Stomach smooth muscle (tissue), 2 donors: ENCODE measurements around the gene CALB2.

Source experiments
- H3K27ac ChIP-seq: one replicate; pipeline ENCODE4 v1.7.0; 2013; ENCODE audit warnings: mild to moderate bottlenecking, low read length, inconsistent platforms
- H3K27me3 ChIP-seq, 2 donors: one replicate each; pipeline ENCODE4 v1.7.0; 2013; ENCODE audit warnings: low read length in 2 of 2; ENCODE audit not compliant: insufficient read depth in 2 of 2, control insufficient read depth in 1 of 2
- H3K36me3 ChIP-seq, 2 donors: one replicate each; pipeline ENCODE4 v1.7.0; 2013; ENCODE audit warnings: low read length in 2 of 2; ENCODE audit not compliant: control insufficient read depth in 2 of 2, insufficient read depth in 2 of 2
- H3K4me1 ChIP-seq: one replicate; pipeline ENCODE4 v1.7.0; 2013; ENCODE audit warnings: low read length; ENCODE audit not compliant: control insufficient read depth, insufficient read depth
- H3K4me3 ChIP-seq, 2 donors: one replicate each; pipeline ENCODE4 v1.7.0; 2013; ENCODE audit warnings: low read length in 2 of 2
- H3K9ac ChIP-seq, 2 donors: one replicate each; pipeline ENCODE4 v1.7.0; 2013; ENCODE audit warnings: low read length in 2 of 2, mild to moderate bottlenecking in 1 of 2
- H3K9me3 ChIP-seq, 2 donors: one replicate each; pipeline ENCODE4 v1.7.0; 2013; ENCODE audit warnings: low read length in 2 of 2; ENCODE audit not compliant: control insufficient read depth in 2 of 2
- donor health status: healthy.
- donor health status: Pancreatic carcinoma.

Gene CALB2

DNA sequence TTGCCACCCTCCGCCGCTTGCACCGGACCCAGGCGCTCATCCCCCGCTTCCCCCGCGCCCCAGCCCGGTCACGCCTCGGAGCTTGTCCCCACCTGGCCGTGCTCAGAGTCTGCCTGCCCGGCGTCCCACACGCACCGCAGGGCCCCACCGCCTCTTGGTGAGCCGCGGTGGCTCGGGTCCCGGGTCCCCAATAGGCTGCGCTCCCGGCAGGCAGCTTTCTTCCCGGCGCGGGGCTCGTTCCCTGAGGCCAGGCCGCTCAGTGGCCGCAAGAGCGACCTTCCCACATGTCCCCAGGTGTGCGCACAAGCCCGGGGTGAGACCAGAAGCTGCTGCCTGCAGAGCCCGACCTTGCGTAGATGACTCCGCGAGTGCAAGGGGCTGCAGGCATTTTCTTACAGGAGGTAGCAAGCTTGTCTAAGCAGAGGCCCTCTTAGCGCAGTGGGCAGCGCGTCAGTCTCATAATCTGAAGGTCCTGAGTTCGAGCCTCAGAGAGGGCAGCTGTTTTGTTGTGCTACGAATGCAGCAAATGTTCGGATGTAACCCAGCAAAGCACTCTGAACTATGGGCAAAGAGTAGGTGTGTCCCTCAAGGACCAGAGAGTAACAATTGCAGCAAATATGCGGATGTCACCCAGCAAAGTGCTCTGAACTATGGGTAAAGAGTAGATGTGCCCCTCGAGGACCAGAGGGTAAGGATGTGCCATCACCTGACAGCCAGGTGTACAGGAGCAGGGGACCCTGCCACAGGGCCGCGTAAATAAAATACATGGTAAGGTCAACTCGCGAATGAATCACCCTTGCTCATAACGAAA, 67.8 kb downstream of the CALB2 start:
- no peak overlapping the region for H3K27ac ChIP-seq
- no peak overlapping the region for H3K9ac ChIP-seq
- H3K36me3 ChIP-seq, result no peaks in the 10 kb centered on the region
- H3K9me3 ChIP-seq, result peaks cover 0 to 7% of the 10 kb centered on the region in 2 donors
- peaks cover 14 to 18% of the 10 kb centered on the region in 2 donors for H3K27me3 ChIP-seq
- no peak overlapping the region for H3K4me3 ChIP-seq
- no peaks in the 10 kb centered on the region for H3K4me1 ChIP-seq

DNA sequence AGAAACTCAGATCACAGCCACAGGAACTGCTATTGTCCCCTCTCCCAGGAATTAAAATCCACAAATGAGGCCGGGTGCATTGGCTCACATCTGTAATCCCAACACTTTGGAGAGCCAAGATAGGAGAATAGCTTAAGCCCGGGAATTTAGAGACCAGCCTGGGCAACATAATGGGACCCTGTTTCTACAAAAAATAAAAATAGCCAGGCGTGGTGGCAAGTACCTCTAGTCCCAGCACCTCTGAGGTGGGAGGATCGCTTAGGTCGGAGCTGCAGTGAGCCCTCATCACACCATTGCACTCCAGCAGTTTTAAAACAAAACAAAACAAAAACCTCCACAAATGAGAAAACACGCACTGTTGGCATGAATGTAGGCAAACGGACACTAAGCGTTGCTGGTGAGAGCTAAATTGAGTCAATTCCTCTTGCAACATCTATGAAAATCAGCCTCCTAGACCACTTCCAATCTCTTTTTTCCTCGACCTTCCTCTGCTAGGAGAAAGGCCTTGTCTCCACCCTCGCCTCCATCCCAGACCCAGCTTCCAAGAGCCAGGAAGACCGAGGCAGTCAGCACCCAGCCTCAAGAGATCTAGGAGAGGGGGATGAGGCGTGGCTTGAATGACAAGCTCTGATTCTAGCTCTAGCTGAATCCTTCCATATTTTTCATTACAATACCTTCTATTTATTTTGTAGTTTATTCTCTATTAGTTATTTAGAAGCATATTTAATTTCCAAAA, 68.5 kb downstream of the CALB2 start:
- H3K4me3 ChIP-seq, result no peak overlapping the region
- H3K9ac ChIP-seq, result no peak overlapping the region
- H3K27ac ChIP-seq, result no peak overlapping the region

DNA sequence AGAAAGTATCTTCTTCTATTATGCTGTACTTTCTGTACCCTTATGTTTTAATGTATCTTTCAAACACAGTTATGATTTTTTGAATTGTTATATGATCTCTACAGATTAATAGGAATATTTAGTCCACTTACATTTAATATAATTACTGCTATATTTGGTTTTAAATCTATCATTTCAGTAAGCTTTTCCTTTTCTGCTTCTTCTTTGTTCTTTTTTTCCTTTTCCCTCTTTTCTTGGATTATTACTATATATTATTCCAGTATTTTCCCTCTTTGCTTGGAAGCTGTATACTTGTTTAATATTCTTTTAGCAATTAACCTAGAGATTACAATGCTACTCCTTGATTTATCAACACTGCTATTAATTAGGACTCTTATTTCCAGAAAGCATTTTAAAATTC, 69.9 kb downstream of the CALB2 start:
- Histone ChIP-seq H3K9me3 (peaks cover 0 to 7% of the 10 kb centered on the region in 2 donors), H3K27me3 (peaks cover 14 to 16% of the 10 kb centered on the region in 2 donors), H3K36me3 (no peaks in the 10 kb centered on the region)

More for the DNA sequence above, 68.5 kb downstream of the CALB2 start:
- Histone ChIP-seq H3K36me3 (no peaks in the 10 kb centered on the region), H3K27me3 (peaks cover 14 to 16% of the 10 kb centered on the region in 2 donors), H3K4me1 (no peaks in the 10 kb centered on the region), H3K9me3 (peaks cover 0 to 7% of the 10 kb centered on the region in 2 donors)

DNA sequence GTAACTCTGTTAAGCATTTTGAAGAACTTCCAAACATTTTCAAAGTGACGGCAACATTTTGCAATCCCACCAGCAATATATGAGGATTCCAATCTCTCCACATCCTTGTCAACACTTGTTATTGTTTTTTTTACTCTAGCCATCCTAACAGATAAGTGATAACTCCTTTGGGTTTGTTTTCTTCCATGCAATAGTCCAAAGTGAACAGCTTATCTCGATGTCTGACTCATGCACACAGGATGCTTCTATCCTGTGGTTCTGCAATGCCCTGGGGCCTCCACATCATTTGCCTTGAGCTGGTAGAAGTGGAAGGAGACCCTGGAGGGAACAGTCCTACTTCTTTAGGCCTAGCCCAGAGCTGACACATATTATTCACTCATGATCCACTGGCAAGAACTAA, 70.4 kb downstream of the CALB2 start:
- no peak overlapping the region for H3K27ac ChIP-seq
- H3K4me3 ChIP-seq, result no peak overlapping the region
- H3K27me3 ChIP-seq, result peaks cover 14 to 16% of the 10 kb centered on the region in 2 donors
- no peaks in the 10 kb centered on the region for H3K4me1 ChIP-seq
- H3K9ac ChIP-seq, result no peak overlapping the region
- H3K9me3 ChIP-seq, result peaks cover 0 to 7% of the 10 kb centered on the region in 2 donors
- H3K36me3 ChIP-seq, result no peaks in the 10 kb centered on the region

More for the DNA sequence above, 69.9 kb downstream of the CALB2 start:
- Histone ChIP-seq H3K4me3 (no peak overlapping the region), H3K27ac (no peak overlapping the region), H3K9ac (no peak overlapping the region), H3K4me1 (no peaks in the 10 kb centered on the region)

DNA sequence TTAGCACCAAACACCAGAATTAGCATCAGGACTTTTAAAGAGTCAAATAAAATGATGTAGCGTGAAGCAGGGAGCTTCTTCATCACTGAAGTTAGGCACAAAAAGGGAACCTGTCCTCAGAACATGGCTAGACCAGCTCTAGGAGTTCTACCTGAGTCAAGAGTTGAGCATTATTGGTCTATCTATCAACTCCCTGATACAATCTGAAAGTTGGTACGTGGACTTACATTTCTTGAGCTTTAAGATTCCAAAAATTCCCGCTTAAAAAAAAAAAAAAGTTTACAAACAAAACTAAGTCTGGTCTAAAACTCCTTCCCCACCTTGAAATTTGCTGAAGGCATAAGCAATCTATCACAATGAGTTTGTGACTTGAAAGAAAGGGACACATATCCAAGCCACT, 71.1 kb downstream of the CALB2 start:
- no peaks in the 10 kb centered on the region for H3K4me1 ChIP-seq
- no peak overlapping the region for H3K9ac ChIP-seq
- no peak overlapping the region for H3K4me3 ChIP-seq
- no peak overlapping the region for H3K27ac ChIP-seq
- H3K36me3 ChIP-seq, result no peaks in the 10 kb centered on the region
- H3K27me3 ChIP-seq, result peaks cover 10 to 12% of the 10 kb centered on the region in 2 donors
- H3K9me3 ChIP-seq, result peaks cover 0 to 7% of the 10 kb centered on the region in 2 donors

DNA sequence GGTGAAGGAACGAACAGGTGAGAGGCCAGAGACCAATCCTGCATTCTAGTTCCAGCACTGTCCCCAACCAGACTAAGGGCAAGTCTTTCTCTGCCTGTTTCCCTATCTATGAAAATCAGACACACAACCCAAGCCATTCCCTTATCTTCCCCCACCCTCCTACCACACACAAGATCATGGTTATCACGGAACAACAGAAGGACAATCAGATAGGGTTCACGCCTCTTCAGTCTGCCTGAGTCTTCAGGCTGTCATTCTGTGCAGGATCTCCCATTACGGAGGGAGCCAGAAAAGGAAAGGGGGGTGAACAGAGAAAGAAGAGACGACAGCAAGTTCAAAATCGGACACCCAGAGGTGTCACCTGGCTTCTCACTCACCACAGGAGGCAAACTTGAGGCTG, 72.2 kb downstream of the CALB2 start:
- Histone ChIP-seq H3K9ac (no peak overlapping the region), H3K36me3 (no peaks in the 10 kb centered on the region), H3K4me3 (no peak overlapping the region), H3K27me3 (peaks cover 7 to 8% of the 10 kb centered on the region in 2 donors), H3K4me1 (no peaks in the 10 kb centered on the region), H3K27ac (no peak overlapping the region), H3K9me3 (peaks cover 0 to 7% of the 10 kb centered on the region in 2 donors)

DNA sequence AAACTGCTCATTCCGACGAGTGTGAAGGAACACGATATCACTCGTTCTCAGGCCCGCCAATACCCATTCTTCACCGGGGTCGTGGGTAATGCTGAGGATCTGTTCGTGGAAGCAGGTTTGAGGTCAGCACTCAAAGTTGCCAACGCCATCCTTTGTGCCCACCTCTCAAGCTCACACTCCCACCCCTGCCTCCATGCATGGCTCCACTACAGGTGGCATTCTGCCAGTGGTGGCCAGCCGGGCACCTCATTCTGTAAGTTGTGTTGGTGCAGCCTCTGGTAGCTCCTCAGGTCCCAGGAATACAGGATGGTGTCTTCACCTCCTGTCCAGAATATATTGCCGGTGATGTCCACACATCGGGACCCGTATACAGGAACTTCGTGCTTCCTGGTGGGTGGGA, 72.7 kb downstream of the CALB2 start:
- Histone ChIP-seq H3K27ac (no peak overlapping the region), H3K9me3 (peaks cover 0 to 7% of the 10 kb centered on the region in 2 donors)

GRCh38 chr16:71431991-71432390, 73.5 kb downstream of the CALB2 start:
- Histone ChIP-seq H3K4me3 (no peak overlapping the region), H3K27ac (no peak overlapping the region), H3K4me1 (no peaks in the 10 kb centered on the region), H3K36me3 (no peaks in the 10 kb centered on the region), H3K9me3 (peaks cover 0 to 7% of the 10 kb centered on the region in 2 donors), H3K27me3 (peaks cover 3 to 5% of the 10 kb centered on the region in 2 donors), H3K9ac (no peak overlapping the region)

More for the DNA sequence above, 72.7 kb downstream of the CALB2 start:
- no peaks in the 10 kb centered on the region for H3K36me3 ChIP-seq
- no peaks in the 10 kb centered on the region for H3K4me1 ChIP-seq
- no peak overlapping the region for H3K9ac ChIP-seq
- no peak overlapping the region for H3K4me3 ChIP-seq
- peaks cover 4 to 7% of the 10 kb centered on the region in 2 donors for H3K27me3 ChIP-seq

DNA sequence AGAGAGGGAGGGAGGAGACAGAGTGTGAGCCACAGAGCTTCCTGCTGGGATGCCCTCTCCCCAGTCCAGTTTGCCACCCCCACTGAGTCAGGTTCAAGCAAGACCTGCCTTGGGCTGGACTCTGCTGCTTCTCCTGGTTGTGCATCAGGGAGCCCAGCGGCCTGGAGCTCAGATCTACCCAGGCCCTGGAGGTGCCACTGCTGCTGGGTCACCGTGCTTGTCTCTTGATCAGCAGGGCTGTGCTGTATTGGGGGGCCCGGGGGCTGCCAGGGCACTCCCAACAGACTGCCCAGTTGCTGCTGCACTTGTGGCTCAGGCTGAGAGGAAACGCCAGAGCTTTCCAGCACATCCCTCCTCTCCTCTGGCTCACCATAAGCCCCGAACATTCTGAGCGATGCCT, 74.4 kb downstream of the CALB2 start:
- H3K4me1 ChIP-seq, result no peaks in the 10 kb centered on the region

DNA sequence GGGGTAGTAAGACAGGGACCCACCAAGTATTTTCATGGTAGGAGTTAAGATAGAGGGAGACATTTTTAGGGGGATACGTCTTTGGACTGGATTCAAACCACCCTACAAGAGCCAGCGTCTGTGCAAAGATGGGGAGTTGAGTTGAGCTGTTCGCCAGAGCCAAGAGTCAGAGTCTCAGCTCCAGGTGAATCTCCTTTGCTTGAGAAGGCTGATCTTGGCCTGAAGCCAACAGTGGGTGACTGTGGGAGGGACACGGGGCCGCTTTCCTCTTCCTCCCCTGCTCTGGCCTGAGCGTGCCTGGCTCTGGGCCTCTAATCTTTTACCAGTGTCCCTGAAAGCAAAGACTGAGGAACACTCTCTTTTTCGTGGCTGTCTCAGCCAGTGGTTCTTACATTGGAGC, 78.0 kb downstream of the CALB2 start:
- Histone ChIP-seq H3K9me3 (no peaks in the 10 kb centered on the region), H3K27me3 (peaks cover 4 to 8% of the 10 kb centered on the region in 2 donors), H3K27ac (no peak overlapping the region)

More for the DNA sequence above, 74.4 kb downstream of the CALB2 start:
- peaks cover 0 to 7% of the 10 kb centered on the region in 2 donors for H3K9me3 ChIP-seq
- H3K27ac ChIP-seq, result no peak overlapping the region
- peaks cover 6 to 7% of the 10 kb centered on the region in 2 donors for H3K27me3 ChIP-seq
- no peak overlapping the region for H3K9ac ChIP-seq
- H3K4me3 ChIP-seq, result no peak overlapping the region
- H3K36me3 ChIP-seq, result no peaks in the 10 kb centered on the region

More for the DNA sequence above, 78.0 kb downstream of the CALB2 start:
- H3K36me3 ChIP-seq, result no peaks in the 10 kb centered on the region
- H3K9ac ChIP-seq, result no peak overlapping the region
- H3K4me1 ChIP-seq, result no peaks in the 10 kb centered on the region
- no peak overlapping the region for H3K4me3 ChIP-seq
